ENCODE data around the gene STK32A.

Gene STK32A

GRCh38 chr5:147327905-147328304, 93.1 kb downstream of the STK32A start:
- Histone ChIP-seq H2AFZ (ENCODE audit: low read length) (no peak overlapping the region), H3K9me3 (ENCODE audit: insufficient read depth, low read depth, low read length) (no peaks in the 10 kb centered on the region), H3K9ac (ENCODE audit: low read depth, low read length, poor library complexity, severe bottlenecking) (no peak overlapping the region), H3K79me2 (ENCODE audit: insufficient read depth, low read length) (no peaks in the 10 kb centered on the region), H3K9me2 (replicated peaks; ENCODE audit: low read depth, low read length) (no peaks in the 10 kb centered on the region), H3K27me3 (ENCODE audit: insufficient read depth, low read length, poor library complexity, severe bottlenecking) (no peaks in the 10 kb centered on the region), H3K4me1 (ENCODE audit: insufficient read depth, low read length, poor library complexity, severe bottlenecking) (no peaks in the 10 kb centered on the region), H3K4me3 (ENCODE audit: low read length, poor library complexity, severe bottlenecking) (no peak overlapping the region), H3F3A (ENCODE audit: low read depth) (no peaks in the 10 kb centered on the region), H3K36me3 (ENCODE audit: insufficient read depth, low read length) (no peaks in the 10 kb centered on the region), H3K4me2 (ENCODE audit: low read depth, low read length, poor library complexity, severe bottlenecking) (no peak overlapping the region), H4K20me1 (ENCODE audit: insufficient read depth, low read length, poor library complexity, severe bottlenecking) (no peaks in the 10 kb centered on the region)
- TF ChIP-seq EZH2phosphoT487 (IDR thresholded peaks at IDR 0.05; ENCODE audit: borderline replicate concordance) (no peak), CTCF (conservative IDR thresholded peaks at IDR 0.05; ENCODE audit: low read length) (no peak)

- Histone ChIP-seq H3K9ac (ENCODE audit: low read depth, low read length, poor library complexity, severe bottlenecking) (no peak overlapping the region), H3K79me2 (ENCODE audit: insufficient read depth, low read length) (no peaks in the 10 kb centered on the region), H3K4me1 (ENCODE audit: insufficient read depth, low read length, poor library complexity, severe bottlenecking) (no peaks in the 10 kb centered on the region), H4K20me1 (ENCODE audit: insufficient read depth, low read length, poor library complexity, severe bottlenecking) (no peaks in the 10 kb centered on the region), H2AFZ (ENCODE audit: low read length) (no peak overlapping the region), H3K4me3 (ENCODE audit: low read length, poor library complexity, severe bottlenecking) (no peak overlapping the region), H3K27me3 (ENCODE audit: insufficient read depth, low read length, poor library complexity, severe bottlenecking) (no peaks in the 10 kb centered on the region), H3K9me3 (ENCODE audit: insufficient read depth, low read depth, low read length) (no peaks in the 10 kb centered on the region), H3K36me3 (ENCODE audit: insufficient read depth, low read length) (no peaks in the 10 kb centered on the region), H3F3A (ENCODE audit: low read depth) (no peaks in the 10 kb centered on the region), H3K4me2 (ENCODE audit: low read depth, low read length, poor library complexity, severe bottlenecking) (no peak overlapping the region), H3K9me2 (replicated peaks; ENCODE audit: low read depth, low read length) (no peaks in the 10 kb centered on the region)
- no peak for TF ChIP-seq EZH2phosphoT487 (IDR thresholded peaks at IDR 0.05; ENCODE audit: borderline replicate concordance)
- TF ChIP-seq CTCF (conservative IDR thresholded peaks at IDR 0.05; ENCODE audit: low read length) = no peak
These were observed 97.8 kb downstream of the STK32A start for GRCh38 chr5:147332658-147333057.

- no peaks in the 10 kb centered on the region for H3K79me2 ChIP-seq (ENCODE audit: insufficient read depth, low read length)
- H3K4me2 ChIP-seq (ENCODE audit: low read depth, low read length, poor library complexity, severe bottlenecking) = no peak overlapping the region
These were observed 102.0 kb downstream of the STK32A start for GRCh38 chr5:147336876-147337275.

More at GRCh38 chr5:147336876-147337275, 102.0 kb downstream of the STK32A start:
- no peaks in the 10 kb centered on the region for H3K36me3 ChIP-seq (ENCODE audit: insufficient read depth, low read length)
- H2AFZ ChIP-seq (ENCODE audit: low read length) = no peak overlapping the region
- TF ChIP-seq EZH2phosphoT487 (IDR thresholded peaks at IDR 0.05; ENCODE audit: borderline replicate concordance) (no peak), CTCF (conservative IDR thresholded peaks at IDR 0.05; ENCODE audit: low read length) (no peak)
- no peaks in the 10 kb centered on the region for H4K20me1 ChIP-seq (ENCODE audit: insufficient read depth, low read length, poor library complexity, severe bottlenecking)
- H3K9me3 ChIP-seq (ENCODE audit: insufficient read depth, low read depth, low read length) = no peaks in the 10 kb centered on the region
- H3K9ac ChIP-seq (ENCODE audit: low read depth, low read length, poor library complexity, severe bottlenecking) = no peak overlapping the region
- no peak overlapping the region for H3K4me3 ChIP-seq (ENCODE audit: low read length, poor library complexity, severe bottlenecking)
- H3K27me3 ChIP-seq (ENCODE audit: insufficient read depth, low read length, poor library complexity, severe bottlenecking) = no peaks in the 10 kb centered on the region
- no peaks in the 10 kb centered on the region for H3K4me1 ChIP-seq (ENCODE audit: insufficient read depth, low read length, poor library complexity, severe bottlenecking)
- no peaks in the 10 kb centered on the region for H3F3A ChIP-seq (ENCODE audit: low read depth)
- H3K9me2 ChIP-seq (replicated peaks; ENCODE audit: low read depth, low read length) = no peaks in the 10 kb centered on the region

Data from Loucy (cell line).